Measurements from ENCODE around the gene CAV2. TPM values are rescaled to one million over a fixed set of nuclear protein-coding genes. Genes with fewer than 3 reads are reported as not detected.

Gene CAV2
- total RNA-seq, 1 experiment from 2014 or later, result 286 TPM

GRCh38 chr7:116487907-116488521 lies 11.5 kb upstream of the CAV2 start:
- POLR2A ChIA-PET (ENCODE audit: low non-redundant PET), result no interaction called here
- Histone ChIP-seq H3K4me3 (ENCODE audit: low read depth, low read length, poor library complexity, severe bottlenecking) (no peak overlapping the region), H3K36me3 (ENCODE audit: insufficient read depth, low read length, poor library complexity, severe bottlenecking) (no peaks in the 10 kb centered on the region), H3K9me3 (ENCODE audit: low read depth, low read length, poor library complexity, severe bottlenecking) (no peaks in the 10 kb centered on the region), H3K27ac (ENCODE audit: low read depth, low read length, poor library complexity, severe bottlenecking) (peak overlapping the region; percentile 42), H3K27me3 (replicated peaks; ENCODE audit: insufficient read depth, low read depth, low read length, poor library complexity) (no peaks in the 10 kb centered on the region), H3K4me1 (ENCODE audit: insufficient read depth, low read length, poor library complexity, severe bottlenecking) (peaks cover 49% of the 10 kb centered on the region)
- DNase-seq (ENCODE audit: low spot score), result no peak
- TF ChIP-seq CTCF (conservative IDR thresholded peaks at IDR 0.05; ENCODE audit: low read depth, low read length) (no peak), EZH2 (IDR thresholded peaks at IDR 0.05; ENCODE audit: borderline replicate concordance, low read depth, low read length, poor library complexity, severe bottlenecking) (no peak)
- no TSS peak for BruUV-seq (replicated peaks)
- intact Hi-C loops (cut with micrococcal nuclease; ENCODE audit: unreplicated experiment), result no loop called here
- CTCF ChIA-PET, result no interaction called here

GRCh38 chr7:116490351-116490750 lies 9.2 kb upstream of the CAV2 start:
- Histone ChIP-seq H3K9me3 (ENCODE audit: low read depth, low read length, poor library complexity, severe bottlenecking) (no peaks in the 10 kb centered on the region), H3K27ac (ENCODE audit: low read depth, low read length, poor library complexity, severe bottlenecking) (peak overlapping the region; percentile 85), H3K4me1 (ENCODE audit: insufficient read depth, low read length, poor library complexity, severe bottlenecking) (peaks cover 71% of the 10 kb centered on the region), H3K27me3 (replicated peaks; ENCODE audit: insufficient read depth, low read depth, low read length, poor library complexity) (no peaks in the 10 kb centered on the region), H3K36me3 (ENCODE audit: insufficient read depth, low read length, poor library complexity, severe bottlenecking) (no peaks in the 10 kb centered on the region), H3K4me3 (ENCODE audit: low read depth, low read length, poor library complexity, severe bottlenecking) (no peak overlapping the region)
- intact Hi-C loops (cut with micrococcal nuclease; ENCODE audit: unreplicated experiment), result no loop called here
- no peak for TF ChIP-seq CTCF (conservative IDR thresholded peaks at IDR 0.05; ENCODE audit: low read depth, low read length)
- TF ChIP-seq EZH2 (IDR thresholded peaks at IDR 0.05; ENCODE audit: borderline replicate concordance, low read depth, low read length, poor library complexity, severe bottlenecking), result no peak
- CTCF ChIA-PET, result no interaction called here
- POLR2A ChIA-PET (ENCODE audit: low non-redundant PET), result no interaction called here
- DNase-seq (ENCODE audit: low spot score), result no peak
- no TSS peak for BruUV-seq (replicated peaks)

- intact Hi-C loops (cut with micrococcal nuclease; ENCODE audit: unreplicated experiment), result no loop called here
- H3K27me3 ChIP-seq (replicated peaks; ENCODE audit: insufficient read depth, low read depth, low read length, poor library complexity), result no peaks in the 10 kb centered on the region
- peak overlapping the region; percentile 85 for H3K27ac ChIP-seq (ENCODE audit: low read depth, low read length, poor library complexity, severe bottlenecking)
- no peak overlapping the region for H3K4me3 ChIP-seq (ENCODE audit: low read depth, low read length, poor library complexity, severe bottlenecking)
- peaks cover 5% of the 10 kb centered on the region for H3K9me3 ChIP-seq (ENCODE audit: low read depth, low read length, poor library complexity, severe bottlenecking)
- DNase-seq (ENCODE audit: low spot score), result no peak
- POLR2A ChIA-PET (ENCODE audit: low non-redundant PET), result no interaction called here
- BruUV-seq (replicated peaks), result no TSS peak
- TF ChIP-seq EZH2 (IDR thresholded peaks at IDR 0.05; ENCODE audit: borderline replicate concordance, low read depth, low read length, poor library complexity, severe bottlenecking), result no peak
- TF ChIP-seq CTCF (conservative IDR thresholded peaks at IDR 0.05; ENCODE audit: low read depth, low read length), result no peak
- peaks cover 80% of the 10 kb centered on the region for H3K4me1 ChIP-seq (ENCODE audit: insufficient read depth, low read length, poor library complexity, severe bottlenecking)
- no peaks in the 10 kb centered on the region for H3K36me3 ChIP-seq (ENCODE audit: insufficient read depth, low read length, poor library complexity, severe bottlenecking)
- CTCF ChIA-PET, result no interaction called here
These were observed 7.5 kb upstream of the CAV2 start for GRCh38 chr7:116491887-116492653.
